LNCaP clone FGC (cell line): ENCODE data around the gene ZNF385D.
"Not testable (repeated sequence)": the region's sequence is repeated elsewhere in the genome, so short reads cannot be mapped to it uniquely, and the experiment has no call there.

Experiments used
- DNase-seq: peaks from one replicate; pipeline ENCODE4 v3.0.0-alpha.2; 2011; ENCODE audit warnings: low read depth
- H3K4me3 ChIP-seq: 2 replicates; pipeline ENCODE4 v1.5.1; 2011; ENCODE audit warnings: mild to moderate bottlenecking, low read depth, low read length, control low read depth
- TF ChIP-seq, protein P1 (sequence below): IDR thresholded peaks from 2 replicates; pipeline ENCODE4 v1.5.1; 2012; ENCODE audit warnings: mild to moderate bottlenecking; ENCODE audit not compliant: control insufficient read depth, insufficient read depth; ENCODE audit errors: extremely low read depth

ZNF385D gene

DNA sequence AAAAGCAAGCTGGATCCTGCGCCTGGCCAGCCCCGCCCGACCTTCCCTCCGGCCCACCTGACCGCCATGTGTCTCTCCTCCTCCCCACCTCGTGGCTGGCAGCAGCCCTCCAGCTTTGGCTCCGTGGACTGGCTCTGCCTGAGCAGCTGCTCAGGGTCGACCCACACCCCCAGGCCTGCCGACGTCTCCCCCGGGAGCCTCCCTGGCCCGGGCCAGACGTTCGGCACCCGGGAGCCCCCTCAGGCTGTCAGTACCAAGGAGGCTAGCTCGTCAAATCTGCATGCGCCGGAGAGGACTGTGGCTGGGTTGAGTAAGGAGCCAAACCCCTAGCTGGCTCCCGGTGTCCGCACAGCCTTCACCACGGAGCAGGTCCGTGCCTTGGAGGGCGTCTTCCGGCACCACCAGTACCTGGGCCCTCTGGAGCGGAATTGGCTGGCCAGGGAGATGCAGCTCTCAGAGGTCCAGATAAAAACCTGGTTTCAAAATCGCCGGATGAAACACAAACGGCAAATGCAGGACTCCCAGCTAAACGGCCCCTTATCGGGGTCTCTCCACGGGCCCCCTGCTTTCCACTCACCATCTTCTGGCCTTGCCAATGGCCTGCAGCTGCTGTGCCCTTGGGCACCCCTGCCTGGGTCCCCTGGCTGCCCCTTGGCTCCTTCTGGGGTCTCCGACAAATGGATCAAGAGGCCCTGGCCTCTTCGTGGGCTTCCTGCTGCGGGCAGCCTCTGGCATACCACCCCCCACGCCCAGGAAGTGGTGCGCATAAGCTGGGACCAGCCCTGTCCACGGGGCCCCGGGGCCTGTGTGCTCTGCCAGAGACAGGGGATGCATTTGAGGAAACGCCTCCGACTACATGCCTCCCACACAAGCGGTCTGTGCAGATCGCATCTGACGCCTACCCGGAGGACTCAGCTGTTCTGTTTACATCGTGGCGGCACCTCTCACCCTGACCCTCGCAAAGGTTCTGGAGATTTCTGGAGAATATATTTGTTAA is 345.0 kb downstream of the ZNF385D start:
- TF ChIP-seq, protein P1, sequence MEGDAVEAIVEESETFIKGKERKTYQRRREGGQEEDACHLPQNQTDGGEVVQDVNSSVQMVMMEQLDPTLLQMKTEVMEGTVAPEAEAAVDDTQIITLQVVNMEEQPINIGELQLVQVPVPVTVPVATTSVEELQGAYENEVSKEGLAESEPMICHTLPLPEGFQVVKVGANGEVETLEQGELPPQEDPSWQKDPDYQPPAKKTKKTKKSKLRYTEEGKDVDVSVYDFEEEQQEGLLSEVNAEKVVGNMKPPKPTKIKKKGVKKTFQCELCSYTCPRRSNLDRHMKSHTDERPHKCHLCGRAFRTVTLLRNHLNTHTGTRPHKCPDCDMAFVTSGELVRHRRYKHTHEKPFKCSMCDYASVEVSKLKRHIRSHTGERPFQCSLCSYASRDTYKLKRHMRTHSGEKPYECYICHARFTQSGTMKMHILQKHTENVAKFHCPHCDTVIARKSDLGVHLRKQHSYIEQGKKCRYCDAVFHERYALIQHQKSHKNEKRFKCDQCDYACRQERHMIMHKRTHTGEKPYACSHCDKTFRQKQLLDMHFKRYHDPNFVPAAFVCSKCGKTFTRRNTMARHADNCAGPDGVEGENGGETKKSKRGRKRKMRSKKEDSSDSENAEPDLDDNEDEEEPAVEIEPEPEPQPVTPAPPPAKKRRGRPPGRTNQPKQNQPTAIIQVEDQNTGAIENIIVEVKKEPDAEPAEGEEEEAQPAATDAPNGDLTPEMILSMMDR = no peak
- DNase-seq = no peak
- H3K4me3 ChIP-seq = no peak overlapping the region

DNA sequence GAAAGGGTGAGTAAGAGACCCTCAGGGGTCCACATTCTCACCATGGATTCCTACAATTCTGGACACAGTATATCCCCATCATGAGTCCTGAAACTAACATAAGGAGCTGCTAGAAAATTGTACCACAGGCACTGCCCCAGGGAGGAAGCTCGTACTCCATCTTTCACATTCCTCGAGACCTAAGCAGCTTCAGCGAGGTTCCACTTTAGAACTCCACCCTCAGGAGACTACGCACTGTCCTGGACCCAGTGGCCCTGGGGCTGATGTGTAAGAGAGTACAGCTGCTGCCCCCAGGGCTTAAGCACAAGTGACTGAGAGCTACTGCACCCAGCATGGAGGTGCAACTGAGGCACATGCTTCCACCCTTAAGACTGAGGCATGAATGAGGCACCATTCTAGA is 352.5 kb downstream of the ZNF385D start:
- no peak for DNase-seq
- TF ChIP-seq, protein P1 = no peak
- H3K4me3 ChIP-seq = no peak overlapping the region

GRCh38 chr3:21393683-21394311 is 357.2 kb downstream of the ZNF385D start:
- no peak for DNase-seq
- no peak overlapping the region for H3K4me3 ChIP-seq
- TF ChIP-seq, protein P1 = no peak

DNA sequence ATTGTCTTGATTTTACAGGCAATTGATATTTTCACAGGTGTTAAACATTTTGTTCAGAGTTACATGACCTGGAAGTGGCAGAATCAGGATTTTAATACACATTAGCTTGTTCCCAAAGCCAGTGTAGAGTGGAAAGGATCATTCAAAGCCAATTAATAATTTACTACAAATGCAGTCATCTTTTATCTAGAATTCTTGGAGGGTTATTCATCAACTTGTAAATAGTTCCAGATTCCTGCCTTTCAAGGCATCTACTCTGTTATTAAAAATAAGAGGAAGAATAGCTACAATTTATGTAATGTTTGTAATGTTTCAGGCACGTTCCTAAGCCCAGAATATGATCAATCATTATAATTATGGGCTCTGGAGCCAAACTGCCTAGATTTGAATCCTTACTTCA is 358.5 kb downstream of the ZNF385D start:
- H3K4me3 ChIP-seq = no peak overlapping the region
- DNase-seq = no peak
- TF ChIP-seq, protein P1 = no peak

DNA sequence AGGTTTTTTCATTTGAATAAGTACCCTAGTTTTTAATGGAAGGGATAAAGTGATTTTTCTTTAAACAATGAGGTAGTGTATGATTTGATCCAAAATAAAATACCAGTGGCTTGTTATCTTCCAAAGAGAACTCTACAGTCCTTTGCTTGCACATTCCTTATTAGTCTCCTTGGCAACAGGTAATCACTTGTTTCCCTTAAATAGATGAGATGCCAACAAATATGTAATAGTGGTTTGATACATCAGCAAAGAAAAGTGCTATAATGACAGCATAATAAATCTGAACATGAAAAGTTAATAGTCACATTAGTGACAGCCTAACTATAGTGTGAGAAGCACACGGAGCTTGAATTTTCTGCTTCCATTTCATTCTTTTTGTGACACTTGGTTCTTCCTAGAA is 360.2 kb downstream of the ZNF385D start:
- DNase-seq = no peak
- no peak overlapping the region for H3K4me3 ChIP-seq
- TF ChIP-seq, protein P1 = no peak

DNA sequence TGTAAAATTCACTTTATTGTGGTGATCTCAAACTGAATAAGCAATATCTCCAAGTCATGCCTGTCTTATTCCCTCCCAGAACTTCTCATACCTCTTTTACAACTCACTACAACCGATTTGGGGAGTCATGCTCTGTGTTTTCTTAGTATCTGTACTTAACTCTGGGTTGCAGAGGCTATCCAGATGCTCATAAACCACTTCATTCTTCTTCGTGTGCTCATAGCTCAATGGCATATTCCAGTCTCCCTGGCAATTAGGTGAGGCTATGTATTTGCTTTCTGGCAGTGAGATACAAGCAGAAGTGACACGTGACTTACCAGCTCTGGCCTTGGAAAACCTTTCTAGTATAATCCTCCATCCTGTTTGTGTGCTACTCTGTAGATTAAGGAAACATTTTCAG is 360.9 kb downstream of the ZNF385D start:
- H3K4me3 ChIP-seq = no peak overlapping the region
- no peak for DNase-seq

GRCh38 chr3:21387142-21387826 is 363.7 kb downstream of the ZNF385D start:
- H3K4me3 ChIP-seq, DNase-seq: not testable (repeated sequence)

More for the DNA sequence above, 360.9 kb downstream of the ZNF385D start:
- TF ChIP-seq, protein P1 = no peak

GRCh38 chr3:21378036-21378435 is 373.0 kb downstream of the ZNF385D start:
- not testable (repeated sequence) for H3K4me3 ChIP-seq, DNase-seq
